GM12873 (cell line): ENCODE data around the gene AUTS2.

ENCODE experiments used
- TF ChIP-seq, protein P1 (sequence below): IDR thresholded peaks from 2 replicates; pipeline ENCODE4 v1.5.1; 2012; ENCODE audit warnings: low read depth, mild to moderate bottlenecking, moderate library complexity, low read length, control low read depth; ENCODE audit not compliant: insufficient read depth; ENCODE audit errors: missing control alignments

AUTS2 gene

DNA sequence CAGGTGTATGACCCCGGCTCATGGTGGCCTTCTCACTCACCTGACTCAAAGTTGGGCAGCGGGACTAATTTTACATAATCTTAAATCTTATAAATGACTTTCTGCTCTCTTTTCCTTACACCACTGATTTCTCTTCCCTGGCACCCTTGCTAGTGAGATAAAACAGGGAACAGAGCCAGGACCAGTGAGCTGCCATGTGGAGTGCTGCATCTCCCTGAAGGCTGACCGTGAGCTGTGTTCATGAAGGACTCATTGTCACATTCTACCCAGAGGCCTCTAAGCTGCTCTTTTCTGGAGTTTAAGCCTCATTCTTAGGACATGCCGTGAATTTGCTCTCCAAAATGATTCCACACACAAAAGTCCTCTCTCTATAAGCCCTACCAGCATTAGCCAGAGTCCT is 762.3 kb downstream of the AUTS2 start:
- TF ChIP-seq, protein P1, sequence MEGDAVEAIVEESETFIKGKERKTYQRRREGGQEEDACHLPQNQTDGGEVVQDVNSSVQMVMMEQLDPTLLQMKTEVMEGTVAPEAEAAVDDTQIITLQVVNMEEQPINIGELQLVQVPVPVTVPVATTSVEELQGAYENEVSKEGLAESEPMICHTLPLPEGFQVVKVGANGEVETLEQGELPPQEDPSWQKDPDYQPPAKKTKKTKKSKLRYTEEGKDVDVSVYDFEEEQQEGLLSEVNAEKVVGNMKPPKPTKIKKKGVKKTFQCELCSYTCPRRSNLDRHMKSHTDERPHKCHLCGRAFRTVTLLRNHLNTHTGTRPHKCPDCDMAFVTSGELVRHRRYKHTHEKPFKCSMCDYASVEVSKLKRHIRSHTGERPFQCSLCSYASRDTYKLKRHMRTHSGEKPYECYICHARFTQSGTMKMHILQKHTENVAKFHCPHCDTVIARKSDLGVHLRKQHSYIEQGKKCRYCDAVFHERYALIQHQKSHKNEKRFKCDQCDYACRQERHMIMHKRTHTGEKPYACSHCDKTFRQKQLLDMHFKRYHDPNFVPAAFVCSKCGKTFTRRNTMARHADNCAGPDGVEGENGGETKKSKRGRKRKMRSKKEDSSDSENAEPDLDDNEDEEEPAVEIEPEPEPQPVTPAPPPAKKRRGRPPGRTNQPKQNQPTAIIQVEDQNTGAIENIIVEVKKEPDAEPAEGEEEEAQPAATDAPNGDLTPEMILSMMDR = no peak

DNA sequence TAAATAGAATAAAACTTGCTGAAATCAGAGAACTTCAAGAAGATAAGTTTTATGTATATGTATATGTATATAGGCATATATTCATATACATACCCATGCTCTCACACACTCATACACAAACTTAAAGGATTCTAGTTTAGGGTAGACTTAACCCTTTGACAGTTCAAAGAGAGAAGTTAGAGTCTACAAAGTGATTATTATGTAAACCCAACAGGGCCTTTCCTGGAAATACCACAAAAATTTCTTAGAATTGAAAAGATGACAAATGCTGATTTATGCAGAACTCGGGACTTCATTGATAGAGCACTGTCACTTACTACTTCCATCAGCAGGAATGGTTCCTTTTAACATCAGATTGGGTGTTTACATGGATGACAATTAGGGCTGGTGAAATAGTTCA is 763.5 kb downstream of the AUTS2 start:
- TF ChIP-seq, protein P1 = no peak

DNA sequence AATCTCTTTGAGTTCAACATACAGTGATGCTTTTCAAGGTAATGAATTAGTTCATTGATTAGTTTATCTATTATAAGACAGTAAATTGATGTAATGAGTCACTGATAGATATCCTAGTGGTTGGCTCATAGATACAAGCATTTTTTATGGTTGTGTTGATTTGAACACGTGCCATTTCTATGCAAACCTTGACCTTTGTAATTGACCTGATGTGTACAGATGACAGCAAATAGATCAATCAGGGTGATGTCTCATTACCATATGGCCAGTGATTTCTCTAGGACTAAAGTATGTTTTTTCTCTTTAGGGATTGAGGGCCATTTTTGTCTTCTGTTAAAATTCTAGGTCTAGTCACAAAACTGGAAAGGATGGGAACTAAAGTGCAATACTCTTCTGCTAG is 773.4 kb downstream of the AUTS2 start:
- TF ChIP-seq, protein P1 = no peak

DNA sequence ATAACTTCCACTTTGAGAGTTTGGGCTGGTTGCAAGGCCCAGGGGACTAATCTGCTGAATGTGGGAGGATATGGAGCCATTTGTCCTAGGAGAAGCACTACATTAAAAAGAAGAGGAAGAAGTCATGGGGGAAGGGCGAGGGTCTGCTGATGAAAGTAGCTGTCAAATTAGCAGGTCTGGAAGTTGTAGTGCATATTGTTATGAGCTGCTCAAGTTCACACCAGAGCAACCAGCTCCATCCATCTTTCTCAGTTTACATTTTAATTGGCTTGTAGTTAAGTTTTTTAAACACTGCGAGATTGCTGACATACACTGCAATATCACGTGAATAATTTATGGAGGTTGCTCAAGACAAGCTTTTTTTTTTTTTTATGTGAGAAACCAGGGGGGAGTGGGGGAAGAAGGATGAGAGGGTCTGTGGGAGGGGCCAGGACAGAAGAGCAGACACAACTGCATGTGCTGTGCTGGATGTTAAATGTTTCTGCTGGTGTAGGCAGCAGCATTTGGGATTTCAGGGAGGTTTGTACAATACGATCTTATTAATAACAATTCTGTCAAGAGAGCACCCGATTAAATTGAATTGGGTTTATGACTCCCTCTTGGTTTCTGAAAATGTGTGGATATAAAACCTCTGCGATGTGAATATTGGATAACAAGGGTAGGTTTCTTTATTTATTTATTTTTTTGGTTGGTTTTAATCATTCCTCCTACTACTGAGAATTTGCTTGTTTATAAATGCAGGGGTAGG is 774.7 kb downstream of the AUTS2 start:
- TF ChIP-seq, protein P1 = no peak

DNA sequence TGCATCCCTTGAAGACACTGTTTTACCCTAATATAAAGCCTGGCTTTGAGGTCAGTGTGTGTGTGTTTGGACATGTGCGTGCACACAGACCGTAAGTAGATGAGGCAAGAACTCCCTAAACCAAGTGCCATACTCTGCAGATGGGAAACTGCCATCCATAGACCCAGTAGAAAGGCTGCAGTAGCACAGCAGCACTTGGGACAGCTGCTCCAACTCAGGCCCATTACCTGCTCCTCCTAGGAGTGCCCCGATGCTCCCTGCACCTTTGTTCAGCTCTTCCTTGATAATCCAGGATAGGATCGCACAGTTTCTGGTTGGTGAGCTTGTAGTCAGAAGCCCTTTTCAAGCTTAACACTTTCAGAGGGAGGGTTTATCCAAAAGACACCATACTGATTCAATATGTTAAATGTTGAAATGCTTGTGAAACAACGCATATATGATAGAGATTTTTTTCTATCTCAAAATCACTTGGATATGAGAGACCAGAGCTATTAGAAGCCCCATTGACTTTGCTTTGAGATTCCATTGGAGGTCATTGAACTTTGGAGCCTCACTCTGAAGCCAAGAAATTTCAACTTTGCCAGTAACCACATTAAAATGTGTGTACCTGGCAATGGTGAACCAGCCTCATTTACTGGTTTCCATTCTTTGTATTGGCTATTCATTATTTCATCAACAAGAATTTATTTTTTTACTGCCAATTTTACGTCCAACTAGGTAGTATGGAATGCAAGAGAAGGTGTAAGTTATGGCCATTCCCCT is 776.7 kb downstream of the AUTS2 start:
- TF ChIP-seq, protein P1 = no peak

DNA sequence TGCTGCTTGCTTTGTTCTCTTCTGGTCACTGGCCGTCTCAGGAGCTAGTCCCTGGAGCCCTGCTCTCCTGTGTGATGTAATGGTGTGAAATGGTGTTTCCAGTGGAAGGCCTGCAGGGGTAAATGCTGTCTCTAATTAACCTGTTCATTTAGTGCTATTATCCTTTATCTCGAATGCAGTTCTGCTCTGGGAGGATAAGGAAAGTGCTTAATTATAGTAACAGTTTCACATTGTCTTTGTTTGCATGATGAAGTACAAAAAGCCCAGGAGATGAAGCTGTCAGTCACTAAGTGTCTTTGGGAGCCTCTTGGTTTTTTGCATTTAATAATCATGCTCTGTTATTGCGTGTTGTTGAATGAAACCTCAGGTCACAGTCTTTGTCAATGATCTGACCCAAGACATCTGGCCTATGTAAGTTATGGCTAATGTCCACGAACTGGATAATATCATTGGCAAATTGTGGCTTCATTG is 778.3 kb downstream of the AUTS2 start:
- TF ChIP-seq, protein P1 = no peak

DNA sequence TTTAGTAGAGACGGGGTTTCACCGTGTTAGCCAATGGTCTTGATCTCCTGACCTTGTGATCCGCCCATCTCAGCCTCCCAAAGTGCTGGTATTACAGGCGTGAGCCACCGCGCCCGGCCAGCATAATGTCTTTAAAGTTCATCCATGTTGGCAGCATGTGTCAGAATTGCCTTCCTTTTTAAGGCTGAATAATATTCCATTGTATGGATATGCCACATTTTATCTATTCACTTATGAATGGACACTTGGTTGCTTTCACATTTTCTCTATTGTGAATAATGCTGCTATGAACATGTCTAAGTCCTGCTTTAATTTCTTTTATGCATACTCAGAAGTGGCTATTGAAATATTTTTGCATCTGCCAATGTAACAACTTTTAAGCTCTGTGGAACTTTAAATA is 779.7 kb downstream of the AUTS2 start:
- TF ChIP-seq, protein P1 = no peak
